ENCODE results near the gene DBH. TPM values are rescaled to one million over a fixed set of nuclear protein-coding genes. Genes with fewer than 3 reads are reported as not detected.

The DBH gene
- total RNA-seq = not detected in 2 replicates

GRCh38 chr9:133635533-133636531, at the start of gene DBH:
DBH (plus strand) TSS chr9:133636363; CDS start chr9:133636372, 9 bp downstream.

DNA sequence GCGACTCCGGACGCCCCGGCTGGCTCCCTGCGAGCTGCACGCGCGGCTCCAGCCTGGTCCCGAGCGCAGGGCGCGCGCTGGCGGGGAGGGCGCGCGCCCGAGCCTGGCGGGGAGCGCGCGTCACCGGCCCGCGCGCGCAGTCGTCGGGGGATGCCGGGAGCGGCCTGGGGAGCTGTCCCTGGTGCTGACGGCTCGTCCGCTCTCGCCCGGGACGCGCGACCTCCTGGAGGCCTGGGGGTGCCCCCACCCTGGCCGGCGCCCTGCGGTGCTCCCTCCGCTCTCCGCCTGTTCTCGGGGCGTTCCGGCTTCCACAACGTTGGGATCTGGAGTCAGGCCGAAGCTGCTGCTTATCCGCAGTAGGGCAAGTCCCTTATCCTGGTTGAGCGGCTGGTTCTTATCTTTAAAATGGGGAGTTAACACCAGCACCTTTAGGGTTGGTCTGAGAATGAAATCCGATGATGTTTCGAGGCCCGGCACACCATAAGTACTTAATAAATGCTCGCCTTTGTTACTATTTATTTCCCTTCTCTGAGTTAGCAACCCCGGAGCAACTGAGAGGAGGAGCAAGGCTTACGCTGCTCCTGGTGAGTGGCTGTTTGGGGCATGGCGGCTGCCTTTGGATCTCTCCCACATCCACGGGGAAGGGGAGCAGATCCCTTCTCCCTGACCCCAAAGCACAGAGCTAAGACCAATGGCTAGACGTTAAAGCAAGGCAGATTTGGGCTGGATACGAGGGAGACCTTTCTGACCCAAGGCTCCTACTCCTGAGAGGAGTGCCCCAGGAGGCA, 26.7 kb upstream of the DBH start, which contains the start of gene FAM163B:
Gene FAM163B (minus strand): TSS at position 79 of the 788 bp plus-strand sequence. CDS start 29,166 bp downstream, outside the sequence.

Other genes with a start within 250 kb of the DBH start
- 14.7 and 27.8 TPM in 2 replicates for gene REXO4, start 218.4 kb upstream of the DBH start, total RNA-seq
- 1.2 and 1.4 TPM in 2 replicates for gene ADAMTS13, start 214.0 kb upstream of the DBH start, total RNA-seq
- 2.7 and 5.9 TPM in 2 replicates for gene CACFD1, start 176.4 kb upstream of the DBH start, total RNA-seq
- gene SLC2A6, start 157.3 kb upstream of the DBH start, total RNA-seq = 11.3 and 21.1 TPM in 2 replicates
- gene MYMK, start 111.4 kb upstream of the DBH start, total RNA-seq = not detected in 2 replicates
- 1.2 and 2.8 TPM in 2 replicates for gene ADAMTSL2, start 101.7 kb upstream of the DBH start, total RNA-seq
- under 0.01 TPM in 1 of 2 replicates, not detected in the other for gene FAM163B, start 27.0 kb upstream of the DBH start, total RNA-seq
- 9.6 and 12.8 TPM in 2 replicates for gene SARDH, start 102.0 kb downstream of the DBH start, total RNA-seq

Measured in regular cardiac myocyte (primary cell).